Brain microvascular endothelial cell (primary cell): Measurements from ENCODE around the gene SLC47A2.
"Not testable (repeated sequence)": the region's sequence is repeated elsewhere in the genome, so short reads cannot be mapped to it uniquely, and the experiment has no call there.

Experiments used
- DNase-seq: peaks from one replicate; pipeline ENCODE4 v3.0.0-alpha.2; 2020
- H3K27ac ChIP-seq: fragments of 250-450 bp; sonication (Bioruptor Pico); 2 replicates; pipeline ENCODE4 v1.5.1; 2020; ENCODE audit warnings: mild to moderate bottlenecking, moderate library complexity
- H3K27me3 ChIP-seq: fragments of 250-450 bp; sonication (Bioruptor Pico); replicated peaks from 2 replicates; pipeline ENCODE4 v1.5.1; 2020; ENCODE audit warnings: mild to moderate bottlenecking
- H3K36me3 ChIP-seq: fragments of 250-450 bp; sonication (Bioruptor Pico); replicated peaks from 2 replicates; pipeline ENCODE4 v1.5.1; 2020; ENCODE audit warnings: mild to moderate bottlenecking
- H3K4me3 ChIP-seq: 2 replicates; pipeline ENCODE4 v1.5.1; 2011; ENCODE audit warnings: low read depth, mild to moderate bottlenecking, control low read depth, low read length, moderate library complexity
- in situ Hi-C: cut with HindIII; loops from 2 replicates; pipeline ENCODE4 v1.10.0; 2017; ENCODE audit warnings: low sequenced_read_pairs, low pct_ligation_motif_present
- TF ChIP-seq, protein P1 (sequence below): IDR thresholded peaks from 2 replicates; pipeline ENCODE4 v1.5.1; 2011; ENCODE audit warnings: low read depth, mild to moderate bottlenecking, moderate library complexity, low read length, control low read depth, inconsistent platforms; ENCODE audit errors: missing control alignments

Gene SLC47A2, protein sequence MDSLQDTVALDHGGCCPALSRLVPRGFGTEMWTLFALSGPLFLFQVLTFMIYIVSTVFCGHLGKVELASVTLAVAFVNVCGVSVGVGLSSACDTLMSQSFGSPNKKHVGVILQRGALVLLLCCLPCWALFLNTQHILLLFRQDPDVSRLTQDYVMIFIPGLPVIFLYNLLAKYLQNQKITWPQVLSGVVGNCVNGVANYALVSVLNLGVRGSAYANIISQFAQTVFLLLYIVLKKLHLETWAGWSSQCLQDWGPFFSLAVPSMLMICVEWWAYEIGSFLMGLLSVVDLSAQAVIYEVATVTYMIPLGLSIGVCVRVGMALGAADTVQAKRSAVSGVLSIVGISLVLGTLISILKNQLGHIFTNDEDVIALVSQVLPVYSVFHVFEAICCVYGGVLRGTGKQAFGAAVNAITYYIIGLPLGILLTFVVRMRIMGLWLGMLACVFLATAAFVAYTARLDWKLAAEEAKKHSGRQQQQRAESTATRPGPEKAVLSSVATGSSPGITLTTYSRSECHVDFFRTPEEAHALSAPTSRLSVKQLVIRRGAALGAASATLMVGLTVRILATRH

DNA sequence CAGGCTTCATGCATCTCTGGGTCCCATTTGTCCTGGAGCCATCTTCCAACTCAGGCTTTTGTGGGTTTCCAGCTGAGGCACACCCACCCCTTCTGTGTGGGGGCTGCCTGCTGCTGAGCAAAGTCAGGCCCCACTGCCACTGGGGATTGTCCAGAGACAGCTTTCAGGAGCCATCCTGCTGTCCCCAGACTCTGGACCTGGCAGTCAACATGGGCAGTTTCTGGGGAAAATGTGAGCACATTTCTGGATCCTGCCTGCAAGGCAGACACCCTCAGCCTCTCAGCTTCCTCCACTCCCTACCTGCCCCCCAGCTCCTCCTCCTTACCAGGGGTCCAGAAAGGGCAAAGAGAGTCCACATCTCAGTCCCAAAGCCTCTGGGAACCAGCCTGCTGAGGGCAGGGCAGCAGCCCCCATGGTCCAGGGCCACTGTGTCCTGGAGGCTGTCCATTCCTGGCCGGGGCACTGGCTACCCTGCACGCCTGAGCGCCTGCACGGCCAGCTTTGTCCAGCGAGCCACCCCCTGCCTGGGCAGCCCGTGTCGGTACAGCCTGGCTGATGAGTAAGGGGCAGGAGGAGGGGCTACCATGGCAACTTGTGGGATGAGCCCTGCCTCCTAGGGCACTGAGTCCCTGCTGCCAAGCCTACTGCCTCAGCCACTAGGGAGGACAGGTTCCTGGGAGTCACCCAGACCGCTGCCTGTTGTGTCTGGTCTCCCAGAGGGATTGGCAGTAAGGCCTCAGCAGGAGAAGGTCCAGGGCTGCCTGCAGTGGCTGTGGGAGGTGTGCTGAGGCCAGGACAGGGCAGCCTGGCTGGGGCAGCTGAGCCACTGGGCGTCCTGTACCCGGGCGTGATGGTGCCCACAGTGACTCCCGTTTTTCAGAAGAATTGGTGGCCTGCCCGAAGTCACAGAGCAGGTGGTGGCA, at the start of gene SLC47A2:
Gene SLC47A2 (minus strand): TSS at position 477 of the 923 bp plus-strand sequence. CDS start 29 bp downstream, at position 448.
- DNase-seq, result no peak
- Histone ChIP-seq H3K4me3 (no peak within 1 kb of the TSS), H3K27ac (no peak within 1 kb of the TSS), H3K36me3 (no peaks in the 10 kb centered on the region), H3K27me3 (no peaks in the 10 kb centered on the region)
- TF ChIP-seq, protein P1, sequence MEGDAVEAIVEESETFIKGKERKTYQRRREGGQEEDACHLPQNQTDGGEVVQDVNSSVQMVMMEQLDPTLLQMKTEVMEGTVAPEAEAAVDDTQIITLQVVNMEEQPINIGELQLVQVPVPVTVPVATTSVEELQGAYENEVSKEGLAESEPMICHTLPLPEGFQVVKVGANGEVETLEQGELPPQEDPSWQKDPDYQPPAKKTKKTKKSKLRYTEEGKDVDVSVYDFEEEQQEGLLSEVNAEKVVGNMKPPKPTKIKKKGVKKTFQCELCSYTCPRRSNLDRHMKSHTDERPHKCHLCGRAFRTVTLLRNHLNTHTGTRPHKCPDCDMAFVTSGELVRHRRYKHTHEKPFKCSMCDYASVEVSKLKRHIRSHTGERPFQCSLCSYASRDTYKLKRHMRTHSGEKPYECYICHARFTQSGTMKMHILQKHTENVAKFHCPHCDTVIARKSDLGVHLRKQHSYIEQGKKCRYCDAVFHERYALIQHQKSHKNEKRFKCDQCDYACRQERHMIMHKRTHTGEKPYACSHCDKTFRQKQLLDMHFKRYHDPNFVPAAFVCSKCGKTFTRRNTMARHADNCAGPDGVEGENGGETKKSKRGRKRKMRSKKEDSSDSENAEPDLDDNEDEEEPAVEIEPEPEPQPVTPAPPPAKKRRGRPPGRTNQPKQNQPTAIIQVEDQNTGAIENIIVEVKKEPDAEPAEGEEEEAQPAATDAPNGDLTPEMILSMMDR, result no peak
- in situ Hi-C loops, result no loop called here

DNA sequence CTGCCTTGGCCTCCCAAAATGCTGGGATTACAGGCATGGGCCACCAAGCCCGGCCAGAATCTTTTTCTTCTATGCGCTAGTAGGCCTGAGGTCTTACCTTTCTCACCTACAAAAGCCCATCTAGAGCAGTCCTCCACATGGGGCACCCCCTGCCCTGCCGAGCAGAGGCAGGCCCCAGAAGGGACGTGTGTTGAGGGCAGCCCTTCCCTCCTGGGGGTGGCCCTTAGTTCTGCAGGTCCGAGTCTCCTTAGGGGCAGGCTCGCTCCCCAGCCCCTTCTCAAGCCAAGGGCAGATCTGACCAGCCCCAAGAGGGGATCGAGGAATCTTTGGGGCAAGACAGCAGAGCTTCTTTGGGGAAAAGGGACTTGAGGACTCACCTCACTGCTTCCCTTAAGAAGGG, 49.6 kb upstream of the SLC47A2 start:
- in situ Hi-C loops, result loop anchor here (10.0 kb wide), 1 partner anchor 401 kb away; the partner anchor contains the start of gene B9D1
- DNase-seq, result no peak
- no peaks in the 10 kb centered on the region for H3K27me3 ChIP-seq
- no peak overlapping the region for H3K4me3 ChIP-seq
- no peaks in the 10 kb centered on the region for H3K36me3 ChIP-seq
- TF ChIP-seq, protein P1, result no peak
- H3K27ac ChIP-seq, result no peak overlapping the region

DNA sequence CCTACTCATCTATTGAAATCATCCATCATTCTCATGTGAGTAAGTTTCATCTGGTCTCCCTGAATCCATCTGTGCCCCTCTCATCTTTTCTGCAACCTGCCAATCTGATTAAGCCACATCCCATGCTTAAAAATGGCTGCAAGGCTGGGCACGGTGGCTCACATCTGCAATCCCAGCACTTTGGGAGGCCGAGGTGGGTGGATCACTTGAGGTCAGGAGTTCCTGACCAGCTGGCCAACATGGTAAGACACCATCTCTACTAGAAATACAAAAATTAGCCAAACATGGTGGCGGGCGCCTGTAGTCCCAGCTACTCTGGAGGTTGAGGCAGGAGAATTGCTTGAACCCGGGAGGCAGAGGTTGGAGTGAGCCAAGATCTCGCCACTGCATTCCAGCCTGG, 47.6 kb upstream of the SLC47A2 start:
- not testable (repeated sequence) for DNase-seq, H3K27ac ChIP-seq, H3K36me3 ChIP-seq, H3K27me3 ChIP-seq, H3K4me3 ChIP-seq
- in situ Hi-C loops, result loop anchor here (10.0 kb wide), 1 partner anchor 399 kb away; the partner anchor contains the start of gene B9D1

DNA sequence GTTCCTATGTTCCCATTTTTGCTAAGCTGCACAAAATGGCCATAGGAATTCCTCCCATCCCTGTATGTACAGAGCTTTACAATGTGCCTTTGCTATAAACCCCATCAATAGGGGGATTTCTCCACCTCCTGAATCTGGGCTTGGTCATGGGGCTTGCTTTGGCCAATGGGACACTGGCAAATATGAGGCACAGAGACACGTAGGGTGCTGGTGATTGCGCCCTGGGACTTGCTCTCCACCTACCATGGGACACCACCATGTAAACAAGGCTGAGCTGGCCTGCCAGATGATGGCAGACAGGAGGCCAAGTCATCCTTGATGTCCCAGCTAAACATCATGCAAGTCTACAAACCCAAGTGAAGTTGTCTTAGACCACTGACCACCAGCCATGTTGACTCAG, 47.0 kb upstream of the SLC47A2 start:
- in situ Hi-C loops, result loop anchor here (10.0 kb wide), 1 partner anchor 399 kb away; the partner anchor contains the start of gene B9D1
- Histone ChIP-seq H3K27me3 (no peaks in the 10 kb centered on the region), H3K27ac (no peak overlapping the region), H3K36me3 (no peaks in the 10 kb centered on the region), H3K4me3 (no peak overlapping the region)
- no peak for DNase-seq
- TF ChIP-seq, protein P1, result no peak

DNA sequence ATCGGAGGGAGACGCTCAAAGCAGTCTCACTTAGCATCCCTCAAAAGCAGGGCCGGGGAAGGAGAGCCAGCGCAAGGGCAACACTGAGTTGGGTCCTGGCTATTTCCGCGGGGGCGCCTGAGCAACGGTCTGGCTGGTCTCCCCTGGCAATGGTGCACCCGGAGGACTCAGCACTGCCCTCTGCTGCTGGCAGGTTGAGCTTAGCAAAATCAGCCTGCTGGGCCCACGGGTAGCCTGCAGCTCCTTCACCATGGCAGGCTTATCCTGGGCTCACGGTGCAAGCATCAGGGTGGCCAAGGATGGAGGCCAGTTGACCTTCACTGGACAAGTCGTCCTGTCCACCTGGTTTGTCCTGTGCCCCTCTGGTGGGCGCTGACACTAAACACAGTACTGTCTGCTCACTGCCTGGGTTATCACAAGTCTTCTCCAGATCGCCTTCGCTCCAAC, 46.2 kb upstream of the SLC47A2 start:
- H3K36me3 ChIP-seq, result no peaks in the 10 kb centered on the region
- no peak overlapping the region for H3K27ac ChIP-seq
- TF ChIP-seq, protein P1, result peak; percentile 85
- H3K4me3 ChIP-seq, result no peak overlapping the region
- H3K27me3 ChIP-seq, result no peaks in the 10 kb centered on the region
- DNase-seq, result peak; percentile 63
- in situ Hi-C loops, result loop anchor here (10.0 kb wide), 1 partner anchor 398 kb away; the partner anchor contains the start of gene B9D1
